Fibroblast of the aortic adventitia (primary cell): ENCODE data around the gene HAPLN3. TPM values are rescaled to one million over a fixed set of nuclear protein-coding genes. Genes with fewer than 3 reads are reported as not detected.
A peak's percentile ranks its signal among the peaks of the same experiment; 100 is the strongest.

Experiments
- DNase-seq: peaks from one replicate; pipeline ENCODE4 v3.0.0-alpha.2; 2010; ENCODE audit warnings: low read depth
- H3K4me3 ChIP-seq: 2 replicates; pipeline ENCODE4 v1.5.1; 2011; ENCODE audit warnings: low read depth, mild to moderate bottlenecking, control low read depth, low read length, moderate library complexity
- CTCF ChIP-seq: IDR thresholded peaks from 2 replicates; pipeline ENCODE4 v1.5.1; 2011; ENCODE audit warnings: mild to moderate bottlenecking, low read length, control low read depth, inconsistent platforms; ENCODE audit not compliant: insufficient read depth
- total RNA-seq: library from RNA; depleted of rRNA; stranded (reverse); fragments of >200 nt; gene quantifications from 2 replicates; pipeline ENCODE4 v1.2.3, GENCODE V29; 2012; ENCODE audit warnings: low replicate concordance

HAPLN3 gene
- total RNA-seq, 1 donor: 2.8 TPM

- TF ChIP-seq CTCF: peak; percentile 53
- peak overlapping the region; percentile 71 for H3K4me3 ChIP-seq
- no peak for DNase-seq
Observed at GRCh38 chr15:88894348-88894818, 961 bp downstream of the HAPLN3 start.

- TF ChIP-seq CTCF: no peak
Observed at GRCh38 chr15:88891540-88892254, 3.6 kb downstream of the HAPLN3 start.

GRCh38 chr15:88890495-88890894, 4.8 kb downstream of the HAPLN3 start:
- TF ChIP-seq CTCF: no peak
- H3K4me3 ChIP-seq: no peak overlapping the region
- no peak for DNase-seq

More at GRCh38 chr15:88891540-88892254, 3.6 kb downstream of the HAPLN3 start:
- no peak for DNase-seq
- H3K4me3 ChIP-seq: no peak overlapping the region

- no peak for TF ChIP-seq CTCF
- DNase-seq: no peak
- H3K4me3 ChIP-seq: no peak overlapping the region
Observed at GRCh38 chr15:88888719-88889118, 6.6 kb downstream of the HAPLN3 start.

- H3K4me3 ChIP-seq: no peak overlapping the region
- TF ChIP-seq CTCF: no peak
- DNase-seq: no peak
Observed at GRCh38 chr15:88887068-88887580, 8.2 kb downstream of the HAPLN3 start.

GRCh38 chr15:88882785-88883184, 12.6 kb downstream of the HAPLN3 start:
- H3K4me3 ChIP-seq: no peak overlapping the region
- DNase-seq: peak; percentile 25
- no peak for TF ChIP-seq CTCF
